ACHN (cell line): Measurements from ENCODE around the gene POLR2L.
A peak's percentile ranks its signal among the peaks of the same experiment; 100 is the strongest.

ENCODE experiments used
- DNase-seq: peaks from one replicate; pipeline ENCODE4 v3.0.0-alpha.2; 2015
- in situ Hi-C: cut with HindIII; loops from 2 replicates; pipeline ENCODE4 v1.10.0; 2017; ENCODE audit warnings: low sequenced_read_pairs, low pct_ligation_motif_present, low pct_unique_long_range_greater_than_20kb

The POLR2L gene

GRCh38 chr11:831961-832528, 10.3 kb downstream of the POLR2L start:
- DNase-seq: no peak
- in situ Hi-C loops: no loop called here

GRCh38 chr11:831118-831864, 11.0 kb downstream of the POLR2L start:
- peak; percentile 64 for DNase-seq
- in situ Hi-C loops: no loop called here

DNA sequence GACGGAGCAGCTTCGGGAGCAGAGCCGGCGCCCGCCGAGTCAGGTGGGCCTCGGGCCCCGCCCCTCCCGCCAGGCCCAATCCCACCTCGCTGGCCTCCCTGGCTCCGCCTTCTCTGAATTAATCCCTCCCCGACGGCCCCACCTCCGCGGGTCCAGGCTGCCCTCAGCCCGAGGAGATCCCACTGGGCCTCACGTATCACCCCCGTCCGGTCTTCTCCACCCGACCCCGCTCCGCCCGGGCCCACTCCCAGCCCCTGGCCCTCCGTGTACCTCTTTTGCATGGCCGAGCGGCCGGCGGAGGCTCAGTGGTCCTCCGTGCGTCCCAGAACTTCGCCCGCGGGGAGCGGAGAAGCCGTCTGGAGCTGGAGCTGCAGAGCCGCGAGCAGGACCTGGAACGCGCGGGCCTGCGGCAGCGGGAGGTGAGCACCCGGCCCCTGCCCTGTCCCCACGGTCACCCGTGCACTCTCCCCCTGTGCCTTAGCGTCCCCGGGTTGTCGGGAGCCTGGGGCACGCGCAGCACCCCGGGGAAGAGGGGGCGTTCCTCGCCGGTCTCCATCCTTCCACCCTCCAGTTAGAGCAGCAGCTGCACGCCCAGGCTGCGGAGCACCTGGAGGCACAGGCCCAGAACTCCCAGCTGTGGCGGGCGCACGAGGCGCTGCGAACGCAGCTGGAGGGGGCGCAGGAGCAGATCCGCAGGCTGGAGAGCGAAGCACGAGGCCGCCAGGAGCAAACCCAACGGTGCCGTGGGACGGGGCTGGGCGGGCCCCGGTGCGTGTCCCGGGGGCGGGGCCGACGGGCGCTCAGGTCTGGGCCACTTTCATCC, 11.8 kb downstream of the POLR2L start:
- DNase-seq: peak; percentile 84
- in situ Hi-C loops: no loop called here

DNA sequence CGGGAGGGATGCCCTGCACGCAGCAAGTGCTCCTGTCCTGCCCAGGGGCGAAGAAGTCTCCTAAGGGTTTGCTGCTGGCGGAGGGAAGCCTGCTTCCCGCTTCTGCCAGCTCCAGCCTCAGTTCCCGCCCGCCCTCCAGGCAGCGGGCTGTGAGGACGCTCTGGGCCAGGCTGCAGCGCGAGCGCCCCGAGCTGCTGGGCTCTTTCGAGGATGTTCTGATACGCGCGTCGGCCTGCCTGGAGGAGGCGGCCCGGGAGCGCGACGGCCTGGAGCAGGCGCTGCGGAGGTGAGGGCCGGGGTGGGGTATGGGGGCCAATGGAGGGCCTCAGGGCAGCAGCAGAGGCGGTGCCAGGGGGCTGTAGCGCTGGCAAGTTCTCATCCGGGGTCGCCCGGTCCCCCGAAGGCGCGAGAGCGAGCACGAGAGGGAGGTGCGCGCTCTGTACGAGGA, 12.5 kb downstream of the POLR2L start:
- no peak for DNase-seq
- in situ Hi-C loops: no loop called here

DNA sequence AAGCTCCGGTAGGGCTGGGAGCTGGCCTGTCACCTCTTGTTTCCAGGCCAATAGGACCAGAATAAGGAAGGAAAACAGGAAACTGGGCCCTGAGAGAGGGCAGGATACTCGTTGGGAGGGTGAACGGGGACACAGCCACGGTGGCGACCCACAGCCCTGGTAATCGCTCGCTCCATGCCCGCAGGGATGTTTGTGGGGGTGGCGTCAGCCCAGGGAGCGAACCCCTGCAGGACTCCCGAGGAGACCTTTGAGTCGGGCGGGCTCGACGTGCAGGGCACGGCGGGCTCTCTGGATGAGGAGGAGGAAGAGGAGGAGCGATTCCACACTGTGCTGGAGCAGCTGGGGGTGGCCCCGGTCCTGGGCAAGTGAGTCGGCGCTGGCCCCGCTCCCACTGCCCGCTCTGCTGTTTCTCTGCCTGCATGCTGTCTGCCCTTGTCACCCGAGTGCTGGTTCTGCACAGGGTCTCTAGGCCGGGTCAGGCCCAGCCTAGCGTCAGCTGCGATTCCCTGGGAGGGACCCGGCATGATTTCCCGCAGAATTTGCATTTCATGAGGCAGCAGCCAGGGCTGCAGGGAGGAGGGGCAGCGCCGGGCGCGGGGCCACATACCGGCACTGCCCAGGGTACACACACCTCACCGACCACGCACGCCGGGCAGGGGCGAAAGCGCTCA, 13.0 kb downstream of the POLR2L start:
- in situ Hi-C loops: no loop called here
- DNase-seq: no peak

DNA sequence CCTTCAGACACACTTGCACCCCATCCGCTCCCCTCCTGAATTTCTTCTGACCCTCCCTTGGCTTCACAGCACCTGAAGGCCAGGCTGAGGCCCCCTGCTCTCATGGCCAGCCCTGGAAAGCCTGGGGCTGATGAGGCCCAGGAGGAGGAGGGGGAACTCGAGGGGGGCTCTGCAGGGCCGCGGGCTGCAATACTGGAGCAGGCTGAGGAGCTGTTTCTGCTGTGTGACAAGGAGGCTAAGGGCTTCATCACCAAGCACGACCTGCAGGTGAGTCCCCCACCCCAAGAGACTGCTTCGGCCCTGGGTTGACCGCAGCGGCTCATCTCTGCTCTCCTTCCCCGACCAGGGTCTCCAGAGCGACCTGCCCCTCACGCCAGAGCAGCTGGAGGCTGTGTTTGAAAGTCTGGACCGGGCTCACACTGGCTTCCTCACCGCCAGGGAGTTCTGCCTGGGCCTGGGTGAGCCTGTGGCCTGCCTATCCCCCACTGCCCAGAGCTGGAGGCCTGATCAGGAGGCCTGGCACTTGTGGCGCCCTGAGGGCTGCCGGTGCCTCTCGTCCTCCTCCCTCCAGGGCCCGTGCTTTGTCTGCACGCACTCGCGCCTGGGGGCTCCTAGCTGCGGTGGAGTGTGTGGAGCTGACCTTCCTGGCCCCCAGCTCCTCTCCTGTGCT, 13.7 kb downstream of the POLR2L start:
- DNase-seq: no peak
- in situ Hi-C loops: no loop called here

DNA sequence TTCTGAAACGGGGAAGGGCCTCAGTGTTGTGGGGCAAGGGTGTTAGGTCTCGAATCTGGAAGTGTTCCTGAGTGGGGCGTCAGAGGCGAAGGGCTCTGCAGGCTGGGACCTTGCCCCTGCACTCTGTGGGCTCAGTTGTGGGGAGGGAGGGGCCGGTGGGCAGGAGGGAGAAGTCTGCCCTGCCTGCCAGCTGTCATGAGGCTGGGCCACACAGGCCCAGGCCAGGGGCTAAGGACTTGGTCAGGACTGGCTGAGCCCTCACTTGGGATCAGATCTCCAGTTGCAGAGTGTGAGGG, 14.5 kb downstream of the POLR2L start, which contains the start of gene CRACR2B:
TSS of gene CRACR2B (plus strand) at position 23 of the 296 bp plus-strand sequence. CDS start 689 bp downstream, outside the sequence.
- no peak for DNase-seq
- in situ Hi-C loops: no loop called here

DNA sequence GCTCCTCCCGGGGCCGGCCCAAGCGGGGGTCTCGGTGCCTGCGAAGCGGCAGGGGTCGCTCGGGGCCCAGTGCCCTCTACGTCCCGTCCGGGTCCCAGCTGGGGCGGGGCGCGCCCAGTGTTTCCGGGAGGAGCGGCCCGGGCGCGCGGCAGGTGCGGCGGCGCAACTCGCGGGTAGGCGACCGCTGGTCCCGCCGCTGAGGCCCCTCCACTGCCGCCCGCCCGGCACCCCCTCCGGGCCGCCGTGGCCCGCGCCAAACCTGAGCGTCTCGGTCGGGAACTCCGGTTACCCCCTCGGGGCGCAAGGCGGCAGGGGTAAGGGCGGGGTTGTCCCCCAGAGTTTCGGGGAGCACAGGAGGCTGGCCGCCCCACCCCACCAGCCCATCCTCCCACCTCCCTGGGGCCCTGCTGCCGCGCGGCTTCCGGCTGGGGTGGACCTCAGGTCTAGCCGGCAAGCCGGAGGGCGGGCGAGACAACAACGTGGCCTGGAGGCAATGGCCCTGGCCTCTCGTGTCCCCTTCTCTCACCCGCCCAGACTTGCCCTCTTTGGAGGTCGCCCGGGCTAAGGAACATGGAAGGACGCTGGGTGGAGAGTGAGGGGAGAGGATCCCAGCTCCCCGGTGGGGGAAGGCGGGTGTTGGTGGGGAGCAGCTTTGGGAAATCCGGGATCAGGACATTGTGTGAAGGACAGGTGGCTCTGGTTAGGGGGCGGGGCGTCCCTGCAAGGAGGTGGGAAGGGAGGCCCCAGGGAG, 15.0 kb downstream of the POLR2L start:
- no peak for DNase-seq
- in situ Hi-C loops: no loop called here

DNA sequence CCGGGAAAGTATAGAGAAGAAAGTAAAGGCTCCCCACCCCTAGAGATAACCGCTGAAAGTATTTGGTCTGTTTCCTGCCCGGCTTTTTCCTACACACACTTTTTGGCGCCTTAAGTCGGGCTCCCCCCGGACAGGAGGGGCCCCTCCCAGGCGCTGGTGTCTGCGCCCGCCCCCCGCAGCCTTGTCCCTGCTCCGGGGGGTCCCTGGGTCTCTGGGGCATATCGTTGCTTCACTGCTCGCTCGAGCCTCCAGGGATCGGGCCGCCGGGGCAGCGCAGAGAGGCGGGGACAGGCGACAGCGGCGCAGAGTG, 15.5 kb downstream of the POLR2L start:
- no peak for DNase-seq
- in situ Hi-C loops: no loop called here

DNA sequence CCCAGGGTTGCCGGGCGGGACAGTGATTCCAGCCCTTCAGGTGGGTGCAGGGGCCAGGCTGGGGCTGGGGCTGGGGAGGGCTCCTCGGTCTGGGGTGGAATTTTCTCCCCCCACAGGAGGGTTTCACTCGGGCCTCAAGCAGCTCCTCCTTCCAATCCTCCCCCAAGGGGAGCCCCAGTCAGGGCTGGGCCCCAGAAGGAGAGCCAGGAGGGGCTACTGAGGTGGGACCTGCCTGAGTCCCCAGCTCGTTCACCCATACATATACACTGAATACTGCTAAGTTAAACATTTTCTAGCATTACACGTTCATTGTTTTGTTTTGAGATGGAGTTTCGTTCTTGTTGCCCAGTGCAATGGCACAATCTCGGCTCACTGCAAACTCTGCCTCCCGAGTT, 16.1 kb downstream of the POLR2L start:
- in situ Hi-C loops: no loop called here
- DNase-seq: no peak

GRCh38 chr11:825366-826226, 16.7 kb downstream of the POLR2L start:
- no peak for DNase-seq
- in situ Hi-C loops: no loop called here

- in situ Hi-C loops: no loop called here
These were observed 17.4 kb downstream of the POLR2L start for GRCh38 chr11:824942-825341.

GRCh38 chr11:824292-824880, 17.9 kb downstream of the POLR2L start:
- no peak for DNase-seq
- in situ Hi-C loops: no loop called here

More at GRCh38 chr11:824942-825341, 17.4 kb downstream of the POLR2L start:
- DNase-seq: no peak

GRCh38 chr11:823441-824291, 18.7 kb downstream of the POLR2L start:
- in situ Hi-C loops: no loop called here
- no peak for DNase-seq

- in situ Hi-C loops: no loop called here
- no peak for DNase-seq
These were observed 20.6 kb downstream of the POLR2L start for GRCh38 chr11:821512-822371.
